Psoas muscle (tissue), 8 donors: ENCODE measurements around the gene DISP2. TPM values are rescaled to one million over a fixed set of nuclear protein-coding genes. Genes with fewer than 3 reads are reported as not detected.

Source experiments
- ATAC-seq, 4 donors: fragments of 200-7000 bp; cut with Tn5 transposase; one replicate each; pipeline ENCODE4 v1.9.1; 2020; ENCODE audit warnings: moderate library complexity in 3 of 4, mild to moderate bottlenecking in 2 of 4
- DNase-seq, 2 donors: peaks; one replicate each; pipeline ENCODE4 v3.0.0-alpha.2; 2020
- H3K27ac ChIP-seq: fragments of 200-600 bp; one replicate; pipeline ENCODE4 v1.8.0; 2022
- H3K27me3 ChIP-seq, 3 donors: fragments of 200-600 bp in 1 of 3; one replicate each; pipeline versions ENCODE4 v1.6.1 to v1.8.0; 2013 to 2022; ENCODE audit warnings: low read length in 2 of 3, mild to moderate bottlenecking in 2 of 3, moderate library complexity in 1 of 3; ENCODE audit not compliant: insufficient read depth in 3 of 3
- H3K36me3 ChIP-seq, 2 donors: fragments of 200-600 bp in 1 of 2; one replicate each; pipeline versions ENCODE4 v1.6.1 to v1.8.0; 2013 to 2022; ENCODE audit warnings: low read depth in 1 of 2, mild to moderate bottlenecking in 1 of 2, moderate library complexity in 1 of 2; ENCODE audit not compliant: insufficient read depth in 1 of 2
- H3K4me1 ChIP-seq: fragments of 200-600 bp; one replicate; pipeline ENCODE4 v1.8.0; 2022
- H3K4me3 ChIP-seq: fragments of 200-600 bp; one replicate; pipeline ENCODE4 v1.8.0; 2022; ENCODE audit warnings: mild to moderate bottlenecking
- H3K9me3 ChIP-seq: fragments of 200-600 bp; one replicate; pipeline ENCODE4 v1.8.0; 2022
- CTCF ChIP-seq: fragments of 200-600 bp; IDR thresholded peaks from one replicate; pipeline ENCODE4 v1.8.0; 2022; ENCODE audit warnings: antibody characterized with exemption
- WGBS, 3 donors: extraction: QIAGEN DNeasy Blood & Tissue Kit; methylation state at CpG; one replicate each; pipeline versions ENCODE4 v1.1.6 to v1.1.7; 2013; 5-methylcytosine and 5-hydroxymethylcytosine counted together
- intact Hi-C, 2 donors: fragments of 100-400 bp; cut with DNase I; formaldehyde crosslinking; loops; one replicate each; pipeline versions ENCODE4 v1.11.0 to v1.14.2; 2022
- polyA plus RNA-seq, 3 donors: library from polyadenylated mRNA; stranded (reverse); fragments of 200-250 nt; gene quantifications; one replicate each; pipeline ENCODE4 v1.2.3, GENCODE V29; 2013
- total RNA-seq, 4 donors: library from RNA; stranded (reverse); fragmentation: NEBNext Ultra II Directional in 2 of 4; extraction: Animal tissue kit (Norgen Biotek cat#: 25700) in 2 of 4; gene quantifications; one replicate each; pipeline versions ENCODE4 v1.2.1 to v1.2.4, GENCODE V29; 2021 to 2023
- donor health status: healthy with polysubstance abuse.
- donor health status: DM: no; HTN: no; CAD: no; lungs with moderate emphysema.
- donor health status: Bipolar disorder and iron deficiency.
- donor health status: healthy.
- donor health status: DM: yes; HTN: yes; CAD: no.
- donor health status: DM: no; HTN: no; CAD: no.
- donor health status: DM: no; HTN: no; CAD: no.
- donor health status: DM: yes; HTN: yes; CAD: no.

DISP2 gene
- total and polyA plus RNA-seq, 7 donors = 0.05 to 2.4 (median 0.62) TPM

GRCh38 chr15:40346579-40347558 lies 11.2 kb upstream of the DISP2 start:
- WGBS, 3 donors = 80 to 86% (median 85%) methylated on average over 15 of the region's 15 CpGs
- Histone ChIP-seq H3K27me3 (no peaks in the 10 kb centered on the region), H3K27ac (no peak overlapping the region), H3K4me1 (peaks cover 17% of the 10 kb centered on the region), H3K36me3 (no peaks in the 10 kb centered on the region), H3K9me3 (no peaks in the 10 kb centered on the region), H3K4me3 (no peak overlapping the region)
- peak in 1 of 2 donors; percentile 42 for DNase-seq
- ATAC-seq = no peak
- intact Hi-C loops = no loop called here
- no peak for TF ChIP-seq CTCF

- H3K27ac ChIP-seq = no peak overlapping the region
- WGBS, 3 donors = 91 to 93% (median 92%) methylated on average over 11 of the region's 11 CpGs
- DNase-seq (peak in 1 of 2 donors; percentile 23), ATAC-seq (no peak)
- H3K9me3 ChIP-seq = no peaks in the 10 kb centered on the region
- TF ChIP-seq CTCF = no peak
- no peak overlapping the region for H3K4me3 ChIP-seq
- peaks cover 9% of the 10 kb centered on the region for H3K4me1 ChIP-seq
- intact Hi-C loops = no loop called here
- H3K36me3 ChIP-seq = no peaks in the 10 kb centered on the region
- no peaks in the 10 kb centered on the region for H3K27me3 ChIP-seq
These were observed 10.2 kb upstream of the DISP2 start for GRCh38 chr15:40347559-40348473.

- Histone ChIP-seq H3K27ac (no peak overlapping the region), H3K36me3 (no peaks in the 10 kb centered on the region), H3K27me3 (no peaks in the 10 kb centered on the region), H3K9me3 (no peaks in the 10 kb centered on the region), H3K4me3 (no peak overlapping the region), H3K4me1 (peaks cover 6% of the 10 kb centered on the region)
- intact Hi-C loops = no loop called here
- ATAC-seq (no peak), DNase-seq (no peak)
- 84 to 89% (median 88%) methylated on average over 5 of the region's 5 CpGs for WGBS, 3 donors
- no peak for TF ChIP-seq CTCF
These were observed 9.5 kb upstream of the DISP2 start for GRCh38 chr15:40348474-40348870.

GRCh38 chr15:40349163-40349562 lies 8.9 kb upstream of the DISP2 start:
- Histone ChIP-seq H3K9me3 (no peaks in the 10 kb centered on the region), H3K27ac (no peak overlapping the region), H3K36me3 (no peaks in the 10 kb centered on the region), H3K4me1 (peaks cover 13% of the 10 kb centered on the region), H3K27me3 (no peaks in the 10 kb centered on the region), H3K4me3 (no peak overlapping the region)
- no peak for TF ChIP-seq CTCF
- 88 to 95% (median 92%) methylated on average over 5 of the region's 5 CpGs for WGBS, 3 donors
- no peak for DNase-seq
- intact Hi-C loops = no loop called here
- no peak for ATAC-seq
